ENCODE results near the gene DLG2. TPM values are rescaled to one million over a fixed set of nuclear protein-coding genes. Genes with fewer than 3 reads are reported as not detected.

DLG2 gene
- total RNA-seq, 2 experiments from 2014 or later = 2.0 to 2.1 TPM

DNA sequence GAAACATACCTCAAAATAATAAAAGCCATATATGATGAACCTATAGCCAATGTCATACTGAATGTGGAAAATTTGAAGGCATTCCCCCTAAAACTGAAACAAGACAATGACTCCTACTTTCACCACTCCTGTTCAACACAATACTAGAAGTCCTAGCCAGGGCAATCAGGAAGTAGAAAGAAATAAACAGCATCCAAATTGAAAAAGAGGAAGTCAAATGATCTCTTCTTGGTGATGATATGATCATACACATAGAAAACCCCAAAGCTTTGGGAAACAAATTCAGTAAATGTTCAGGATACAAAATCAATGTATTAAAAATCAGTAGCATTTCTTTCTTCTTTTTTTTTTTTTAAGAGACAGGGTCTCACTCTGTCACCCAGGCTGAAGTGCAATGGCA lies 109.9 kb downstream of the DLG2 start:
- Mint-ChIP-seq H3K27ac (no peak overlapping the region), H3K27me3 (no peaks in the 10 kb centered on the region), H3K4me3 (no peak overlapping the region), H3K36me3 (ENCODE audit: low read depth) (peaks cover 26% of the 10 kb centered on the region), H3K9me3 (peaks cover 17% of the 10 kb centered on the region), H3K4me1 (ENCODE audit: low read depth) (no peaks in the 10 kb centered on the region)
- Histone ChIP-seq H3K27me3 (ENCODE audit: control insufficient read depth in 1 of 2, insufficient read depth in 2 of 2, low read length in 2 of 2) (no peaks in the 10 kb centered on the region), H3K9me3 (ENCODE audit: control insufficient read depth in 1 of 2, insufficient read depth in 1 of 2, low read length in 2 of 2) (peaks cover 8 to 10% of the 10 kb centered on the region in 2 experiments), H3K27ac (ENCODE audit: low read depth in 1 of 2, low read length in 2 of 2) (no peak overlapping the region), H3K4me3 (ENCODE audit: low read length) (no peak overlapping the region), H3K36me3 (ENCODE audit: insufficient read depth, low read length) (no peaks in the 10 kb centered on the region), H3K4me1 (ENCODE audit: insufficient read depth, low read length) (no peaks in the 10 kb centered on the region)
- ChIA-PET POLR2A (no interaction called here), CTCF (no interaction called here)
- intact Hi-C loops (cut with DNase I, micrococcal nuclease) = no loop called here
- no peak for ATAC-seq (ENCODE audit: poor library complexity)
- no peak for DNase-seq
- TF ChIP-seq CTCF (IDR thresholded peaks at IDR 0.05) = no peak

DNA sequence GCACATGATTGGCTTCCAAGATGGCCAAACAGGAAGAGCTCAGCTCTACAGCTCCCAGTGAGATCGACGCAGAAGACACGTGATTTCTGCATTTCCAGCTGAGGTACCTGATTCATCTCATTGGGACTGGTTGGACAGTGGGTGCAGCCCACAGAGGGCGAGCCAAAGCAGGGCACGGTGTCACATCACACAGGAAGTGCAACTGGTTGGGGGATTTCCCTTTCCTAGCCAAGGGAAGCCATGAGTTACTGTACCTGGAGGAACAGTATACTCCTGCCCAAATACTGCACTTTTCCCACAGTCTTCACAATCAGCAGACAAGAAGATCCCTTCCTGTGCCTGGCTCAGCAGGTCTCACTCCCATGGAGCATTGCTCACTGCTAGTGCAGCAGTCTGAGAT lies 131.2 kb downstream of the DLG2 start:
- ATAC-seq (ENCODE audit: poor library complexity) = no peak
- intact Hi-C loops (cut with DNase I, micrococcal nuclease) = no loop called here
- H3K4me1 ChIP-seq (ENCODE audit: insufficient read depth, low read length) = no peaks in the 10 kb centered on the region
- Mint-ChIP-seq H3K4me3 (no peak overlapping the region), H3K27ac (no peak overlapping the region), H3K36me3 (ENCODE audit: low read depth) (peaks cover 13% of the 10 kb centered on the region), H3K4me1 (ENCODE audit: low read depth) (no peaks in the 10 kb centered on the region), H3K9me3 (peaks cover 6% of the 10 kb centered on the region), H3K27me3 (no peaks in the 10 kb centered on the region)
- no peak for DNase-seq
- H3K9me3 ChIP-seq (ENCODE audit: control insufficient read depth in 1 of 2, insufficient read depth in 1 of 2, low read length in 2 of 2) = peaks cover 9 to 10% of the 10 kb centered on the region in 2 experiments
- H3K36me3 ChIP-seq (ENCODE audit: insufficient read depth, low read length) = no peaks in the 10 kb centered on the region
- CTCF ChIA-PET = no interaction called here
- H3K4me3 ChIP-seq (ENCODE audit: low read length) = no peak overlapping the region
- no peak for TF ChIP-seq CTCF (IDR thresholded peaks at IDR 0.05)
- H3K27me3 ChIP-seq (ENCODE audit: control insufficient read depth in 1 of 2, insufficient read depth in 2 of 2, low read length in 2 of 2) = no peaks in the 10 kb centered on the region
- H3K27ac ChIP-seq (ENCODE audit: low read depth in 1 of 2, low read length in 2 of 2) = no peak overlapping the region
- POLR2A ChIA-PET = no interaction called here

GRCh38 chr11:85494396-85494795 lies 132.7 kb downstream of the DLG2 start:
- H3K27ac ChIP-seq (ENCODE audit: low read depth in 1 of 2, low read length in 2 of 2) = no peak overlapping the region
- Mint-ChIP-seq H3K27me3 (no peaks in the 10 kb centered on the region), H3K4me1 (ENCODE audit: low read depth) (no peaks in the 10 kb centered on the region), H3K36me3 (ENCODE audit: low read depth) (peaks cover 7% of the 10 kb centered on the region), H3K27ac (no peak overlapping the region), H3K9me3 (peaks cover 13% of the 10 kb centered on the region), H3K4me3 (no peak overlapping the region)
- no peaks in the 10 kb centered on the region for H3K4me1 ChIP-seq (ENCODE audit: insufficient read depth, low read length)
- intact Hi-C loops (cut with DNase I, micrococcal nuclease) = no loop called here
- POLR2A ChIA-PET = no interaction called here
- H3K4me3 ChIP-seq (ENCODE audit: low read length) = no peak overlapping the region
- no peaks in the 10 kb centered on the region for H3K27me3 ChIP-seq (ENCODE audit: control insufficient read depth in 1 of 2, insufficient read depth in 2 of 2, low read length in 2 of 2)
- DNase-seq = no peak
- CTCF ChIA-PET = no interaction called here
- ATAC-seq (ENCODE audit: poor library complexity) = no peak
- TF ChIP-seq CTCF (IDR thresholded peaks at IDR 0.05) = no peak
- H3K9me3 ChIP-seq (ENCODE audit: control insufficient read depth in 1 of 2, insufficient read depth in 1 of 2, low read length in 2 of 2) = peaks cover 6 to 9% of the 10 kb centered on the region in 2 experiments
- H3K36me3 ChIP-seq (ENCODE audit: insufficient read depth, low read length) = no peaks in the 10 kb centered on the region
